RWPE2 (cell line): ENCODE data around the gene SEC31B.

Experiments
- ATAC-seq: fragments of 200-7000 bp; cut with Tn5 transposase; 3 replicates; pipeline ENCODE4 v1.9.1; 2021; ENCODE audit warnings: low read depth
- DNase-seq: peaks from one replicate; pipeline ENCODE4 v3.0.0-alpha.2; 2020; ENCODE audit warnings: low spot score
- H3K27ac ChIP-seq: fragments of 450-650 bp; 2 replicates; pipeline ENCODE4 v1.5.1; 2017; ENCODE audit warnings: mild to moderate bottlenecking; ENCODE audit not compliant: poor library complexity, severe bottlenecking
- H3K27me3 ChIP-seq: fragments of 250-450 bp; sonication (Bioruptor Pico); 2 replicates; pipeline ENCODE4 v1.5.1; 2021; ENCODE audit warnings: mild to moderate bottlenecking, moderate library complexity; ENCODE audit not compliant: insufficient read depth, poor library complexity, severe bottlenecking
- H3K36me3 ChIP-seq: fragments of 250-450 bp; sonication (Bioruptor Pico); 2 replicates; pipeline ENCODE4 v1.5.1; 2020; ENCODE audit warnings: low read depth, mild to moderate bottlenecking, moderate library complexity
- H3K4me1 ChIP-seq: fragments of 250-450 bp; sonication (Bioruptor Pico); 2 replicates; pipeline ENCODE4 v1.5.1; 2021; ENCODE audit warnings: mild to moderate bottlenecking, moderate library complexity; ENCODE audit not compliant: insufficient read depth, poor library complexity, severe bottlenecking
- H3K4me3 ChIP-seq: fragments of 250-450 bp; sonication (Bioruptor Pico); 2 replicates; pipeline ENCODE4 v1.5.1; 2021; ENCODE audit warnings: mild to moderate bottlenecking, moderate library complexity; ENCODE audit not compliant: severe bottlenecking
- H3K9me3 ChIP-seq: fragments of 250-450 bp; sonication (Bioruptor Pico); 2 replicates; pipeline ENCODE4 v1.5.1; 2021; ENCODE audit warnings: mild to moderate bottlenecking, moderate library complexity; ENCODE audit not compliant: severe bottlenecking
- TF ChIP-seq, protein P1 (sequence below): fragments of 450-650 bp; IDR thresholded peaks from one replicate; pipeline ENCODE4 v1.5.1; 2017; ENCODE audit warnings: mild to moderate bottlenecking, moderate library complexity; ENCODE audit not compliant: poor library complexity, severe bottlenecking

The SEC31B gene

DNA sequence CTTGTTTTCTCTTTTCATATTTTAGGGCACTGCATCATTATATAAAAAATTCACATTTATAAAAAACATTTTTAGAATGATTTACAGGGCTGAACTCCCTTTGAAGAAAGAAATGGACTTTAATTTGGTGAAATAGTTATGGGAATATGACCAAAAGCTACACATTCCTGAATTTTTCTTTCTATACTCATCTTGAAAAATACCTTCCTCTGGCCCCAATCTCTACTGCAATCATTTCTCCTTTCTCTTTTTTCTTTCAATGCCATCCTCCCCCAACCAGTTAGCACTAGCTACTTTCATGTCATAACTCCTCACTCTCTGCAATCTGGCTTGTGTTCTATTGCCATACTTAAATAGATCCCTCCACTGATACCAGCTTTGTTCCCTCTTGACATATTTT is 50.7 kb downstream of the SEC31B start:
- no peak for DNase-seq
- H3K9me3 ChIP-seq, result no peaks in the 10 kb centered on the region
- H3K4me1 ChIP-seq, result no peaks in the 10 kb centered on the region
- TF ChIP-seq, protein P1, sequence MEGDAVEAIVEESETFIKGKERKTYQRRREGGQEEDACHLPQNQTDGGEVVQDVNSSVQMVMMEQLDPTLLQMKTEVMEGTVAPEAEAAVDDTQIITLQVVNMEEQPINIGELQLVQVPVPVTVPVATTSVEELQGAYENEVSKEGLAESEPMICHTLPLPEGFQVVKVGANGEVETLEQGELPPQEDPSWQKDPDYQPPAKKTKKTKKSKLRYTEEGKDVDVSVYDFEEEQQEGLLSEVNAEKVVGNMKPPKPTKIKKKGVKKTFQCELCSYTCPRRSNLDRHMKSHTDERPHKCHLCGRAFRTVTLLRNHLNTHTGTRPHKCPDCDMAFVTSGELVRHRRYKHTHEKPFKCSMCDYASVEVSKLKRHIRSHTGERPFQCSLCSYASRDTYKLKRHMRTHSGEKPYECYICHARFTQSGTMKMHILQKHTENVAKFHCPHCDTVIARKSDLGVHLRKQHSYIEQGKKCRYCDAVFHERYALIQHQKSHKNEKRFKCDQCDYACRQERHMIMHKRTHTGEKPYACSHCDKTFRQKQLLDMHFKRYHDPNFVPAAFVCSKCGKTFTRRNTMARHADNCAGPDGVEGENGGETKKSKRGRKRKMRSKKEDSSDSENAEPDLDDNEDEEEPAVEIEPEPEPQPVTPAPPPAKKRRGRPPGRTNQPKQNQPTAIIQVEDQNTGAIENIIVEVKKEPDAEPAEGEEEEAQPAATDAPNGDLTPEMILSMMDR, result no peak
- H3K36me3 ChIP-seq, result no peaks in the 10 kb centered on the region
- H3K4me3 ChIP-seq, result no peak overlapping the region
- peaks cover 21% of the 10 kb centered on the region for H3K27me3 ChIP-seq
- no peak overlapping the region for H3K27ac ChIP-seq
- ATAC-seq, result no peak

DNA sequence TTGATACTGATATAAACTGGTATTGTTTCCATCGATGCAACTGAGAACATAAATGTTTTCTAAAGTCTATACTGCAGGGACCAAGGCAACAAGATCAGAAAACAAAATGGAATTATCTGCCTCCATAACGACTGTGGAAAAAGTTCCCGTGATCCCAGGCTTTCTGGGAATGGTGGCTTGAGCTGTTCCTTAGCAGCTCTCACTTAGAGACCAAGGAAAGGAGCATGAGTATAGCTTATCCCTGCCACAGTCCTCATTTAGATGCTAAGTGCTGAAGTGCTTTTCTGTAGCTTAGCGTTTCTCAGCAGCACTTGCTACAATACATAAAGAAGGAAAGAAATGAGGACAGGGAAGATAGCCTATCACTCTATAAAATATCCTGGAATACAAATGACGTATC is 51.3 kb downstream of the SEC31B start:
- TF ChIP-seq, protein P1, result no peak
- H3K4me1 ChIP-seq, result no peaks in the 10 kb centered on the region
- no peaks in the 10 kb centered on the region for H3K9me3 ChIP-seq
- peaks cover 23% of the 10 kb centered on the region for H3K27me3 ChIP-seq
- H3K36me3 ChIP-seq, result no peaks in the 10 kb centered on the region
- ATAC-seq (no peak), DNase-seq (no peak)
- no peak overlapping the region for H3K4me3 ChIP-seq
- no peak overlapping the region for H3K27ac ChIP-seq

DNA sequence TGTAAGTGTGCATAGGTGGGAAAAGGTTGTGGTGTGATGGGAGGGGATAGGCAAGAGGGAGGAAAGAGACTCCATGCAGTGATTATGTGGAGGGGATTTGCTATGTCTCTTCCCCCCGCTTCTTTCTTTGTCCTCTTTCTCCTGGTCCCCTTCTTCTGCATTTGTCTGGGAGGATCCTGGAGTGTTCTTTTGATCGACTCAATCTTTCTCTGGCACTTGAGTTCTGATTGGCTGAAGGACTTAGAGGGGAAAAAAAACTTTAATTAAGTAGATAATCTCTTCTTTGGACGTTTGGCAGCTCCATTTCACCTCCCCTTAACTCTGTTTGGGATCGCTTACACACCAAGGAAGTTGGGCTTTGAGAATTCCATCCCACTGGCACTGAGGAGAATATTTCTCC is 57.0 kb downstream of the SEC31B start, which contains the start of gene WNT8B:
WNT8B (plus strand) TSS at position 301 of the 400 bp plus-strand sequence. CDS start 160 bp downstream, outside the sequence.
- DNase-seq, result no peak

DNA sequence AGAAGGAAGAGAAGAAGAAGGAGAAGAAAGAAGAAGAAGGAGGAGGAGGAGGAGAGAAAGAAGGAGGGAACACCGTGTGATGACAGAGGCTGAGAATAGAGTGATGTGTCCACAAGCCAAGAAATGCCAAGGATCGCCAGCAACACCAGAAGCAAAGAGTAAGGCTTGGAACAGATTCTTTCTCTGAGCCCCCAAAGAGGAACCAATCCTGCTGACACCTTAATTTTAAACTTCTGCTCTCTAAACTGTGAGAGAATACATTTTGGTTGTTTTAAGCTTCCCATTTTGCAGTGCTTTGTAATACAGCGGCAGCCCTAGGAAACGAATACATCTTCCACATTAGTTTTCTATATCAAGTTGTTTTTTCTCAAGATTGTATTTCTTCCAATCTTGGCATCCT is 70.7 kb downstream of the SEC31B start:
- DNase-seq (no peak), ATAC-seq (no peak)
- Histone ChIP-seq H3K27ac (no peak overlapping the region), H3K9me3 (no peaks in the 10 kb centered on the region), H3K27me3 (no peaks in the 10 kb centered on the region), H3K4me3 (no peak overlapping the region), H3K36me3 (no peaks in the 10 kb centered on the region), H3K4me1 (no peaks in the 10 kb centered on the region)
- TF ChIP-seq, protein P1, result no peak

More for the DNA sequence above, 57.0 kb downstream of the SEC31B start, which contains the start of gene WNT8B:
- Histone ChIP-seq H3K27ac (no peak within 1 kb of the TSS), H3K4me3 (no peak within 1 kb of the TSS), H3K4me1 (no peaks in the 10 kb centered on the region), H3K9me3 (no peaks in the 10 kb centered on the region), H3K27me3 (peaks cover 9% of the 10 kb centered on the region), H3K36me3 (no peaks in the 10 kb centered on the region)
- TF ChIP-seq, protein P1, result no peak
- ATAC-seq, result no peak

DNA sequence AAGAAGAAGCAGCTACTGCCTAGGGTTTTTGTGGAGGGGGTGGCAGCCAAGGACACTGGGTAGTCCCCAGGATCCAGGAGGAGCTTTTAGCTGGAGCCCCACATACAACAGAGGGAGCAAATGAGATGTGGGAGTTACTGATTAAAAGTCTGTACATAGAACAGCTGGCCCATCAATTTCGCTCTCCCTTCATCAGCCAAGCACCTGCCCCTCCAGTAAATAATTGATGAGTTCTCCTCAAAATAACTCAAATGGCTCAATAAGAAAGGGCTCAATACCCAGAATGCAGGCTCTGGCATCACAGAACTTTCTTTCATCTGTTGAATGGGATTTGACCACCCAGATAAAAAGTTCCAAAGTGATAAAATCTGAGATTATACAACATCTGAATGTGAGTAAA is 72.0 kb downstream of the SEC31B start:
- no peak overlapping the region for H3K4me3 ChIP-seq
- H3K27ac ChIP-seq, result no peak overlapping the region
- H3K9me3 ChIP-seq, result no peaks in the 10 kb centered on the region
- no peaks in the 10 kb centered on the region for H3K36me3 ChIP-seq
- H3K27me3 ChIP-seq, result no peaks in the 10 kb centered on the region
- DNase-seq, result no peak
- TF ChIP-seq, protein P1, result no peak
- no peak for ATAC-seq
- no peaks in the 10 kb centered on the region for H3K4me1 ChIP-seq
